Glomerular visceral epithelial cell (primary cell): ENCODE results near the gene SMAD9.

Experiments
- DNase-seq: peaks from one replicate; pipeline ENCODE4 v3.0.0-alpha.2; 2016; ENCODE audit errors: extremely low spot score

The SMAD9 gene

DNA sequence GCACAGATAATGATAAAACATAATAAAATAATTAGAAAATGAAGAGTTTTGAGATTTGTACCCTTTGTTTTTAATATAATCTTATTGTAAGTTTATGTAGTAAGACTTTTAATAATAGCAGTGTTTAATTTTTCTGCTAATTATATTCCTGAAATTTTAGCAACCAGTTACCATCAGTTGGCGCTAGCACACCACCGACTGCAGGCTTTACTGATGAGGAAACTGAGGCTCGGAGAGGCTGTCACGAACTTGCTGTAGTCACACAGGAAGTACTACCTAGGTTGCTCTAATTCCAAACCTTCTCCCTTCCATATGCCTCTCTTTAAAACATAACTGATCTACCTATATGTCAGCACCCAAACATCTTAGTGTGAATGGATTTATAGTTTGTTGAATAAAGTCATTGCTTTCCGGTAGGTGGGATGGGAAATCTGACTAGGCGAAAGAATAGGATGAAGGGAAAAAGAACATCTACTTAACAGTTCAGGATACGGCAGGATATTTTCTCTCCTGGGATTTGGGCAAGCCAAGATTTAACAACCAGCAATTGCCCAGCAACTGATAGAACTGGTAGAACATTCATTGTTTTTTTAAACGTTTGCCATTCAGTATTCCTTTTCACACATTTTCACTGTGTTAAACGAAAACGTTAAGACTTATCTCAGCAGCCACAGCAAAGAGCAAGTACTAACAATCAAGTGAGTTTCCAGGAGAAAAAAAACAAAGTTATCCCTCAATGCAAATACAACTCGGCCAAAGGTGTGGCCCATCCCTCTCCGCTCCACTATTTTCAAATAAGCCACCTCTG lies 101.8 kb downstream of the SMAD9 start:
- DNase-seq: no peak

DNA sequence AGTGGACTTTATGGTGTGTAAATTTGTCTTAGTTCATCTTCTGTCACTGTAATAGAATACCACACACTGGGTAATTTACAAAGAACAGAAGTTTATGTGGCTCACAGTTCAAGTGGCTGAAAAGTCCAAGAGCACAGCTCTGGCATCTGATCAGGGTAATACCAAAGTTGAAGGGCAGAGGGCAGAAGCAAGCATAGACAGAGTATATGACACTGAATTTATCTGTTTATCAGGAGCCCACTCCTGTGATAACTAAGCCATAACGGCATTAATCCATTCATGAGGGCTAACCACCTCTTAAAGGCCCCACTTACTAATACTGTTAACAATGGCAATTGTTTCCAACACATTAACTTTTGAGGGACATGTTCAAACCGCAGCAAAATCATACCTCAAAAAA lies 105.0 kb downstream of the SMAD9 start:
- DNase-seq: no peak

DNA sequence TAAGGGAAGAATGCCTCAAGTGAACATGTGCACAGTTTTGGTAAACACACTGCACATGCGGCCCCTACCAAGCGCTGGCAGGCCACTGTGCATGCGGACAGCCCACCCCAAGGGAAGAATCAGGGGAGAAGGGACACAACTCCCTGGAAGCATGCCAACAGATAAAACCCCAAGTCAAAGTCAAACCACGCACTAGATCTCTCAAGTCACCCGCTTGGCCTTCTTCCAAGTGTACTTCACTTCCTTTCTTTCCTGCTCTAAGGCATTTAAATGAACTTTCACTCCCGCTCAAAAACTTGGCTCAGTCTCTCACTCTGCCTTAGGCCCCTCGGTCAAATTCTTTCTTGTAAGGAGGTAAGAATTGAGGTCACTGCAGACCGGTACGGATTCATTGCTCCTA lies 105.6 kb downstream of the SMAD9 start:
- no peak for DNase-seq

DNA sequence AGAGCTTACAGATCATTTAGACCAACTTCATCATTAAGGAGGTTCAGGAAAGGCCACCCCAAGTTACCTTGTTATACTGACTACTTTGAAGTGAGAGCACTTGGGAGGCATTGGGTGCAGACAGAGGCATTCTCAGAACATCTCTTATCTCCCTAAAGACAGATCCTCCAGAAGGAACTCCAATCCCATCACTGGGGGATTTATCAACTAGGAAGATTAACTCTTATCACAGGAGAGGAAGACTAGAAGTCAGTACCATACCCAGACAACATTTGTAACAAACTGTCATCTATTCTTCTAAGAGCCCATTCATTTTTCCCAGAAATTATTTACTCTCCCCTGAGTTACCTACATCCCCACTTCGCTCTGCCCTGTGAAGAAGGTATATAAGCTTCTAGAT lies 106.8 kb downstream of the SMAD9 start:
- DNase-seq: no peak

DNA sequence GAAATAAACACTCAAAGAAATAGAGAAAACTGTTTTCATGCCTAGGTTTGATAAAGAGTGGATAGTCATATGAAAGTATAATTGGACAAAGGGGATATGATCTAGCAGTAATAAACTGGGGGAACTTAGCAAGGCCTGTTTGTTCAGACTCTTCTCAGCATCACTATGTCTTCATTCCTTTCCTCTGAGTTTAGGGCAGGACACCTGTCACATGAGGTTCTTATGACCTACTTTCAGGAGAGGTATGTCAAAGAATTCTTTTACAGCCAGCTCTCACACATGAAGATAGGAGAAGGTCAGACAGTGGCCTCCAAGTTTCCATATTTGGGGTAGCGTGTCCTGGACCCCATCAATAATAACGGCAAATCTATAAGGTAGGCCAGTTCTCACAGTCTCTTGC lies 112.4 kb downstream of the SMAD9 start:
- DNase-seq: no peak

DNA sequence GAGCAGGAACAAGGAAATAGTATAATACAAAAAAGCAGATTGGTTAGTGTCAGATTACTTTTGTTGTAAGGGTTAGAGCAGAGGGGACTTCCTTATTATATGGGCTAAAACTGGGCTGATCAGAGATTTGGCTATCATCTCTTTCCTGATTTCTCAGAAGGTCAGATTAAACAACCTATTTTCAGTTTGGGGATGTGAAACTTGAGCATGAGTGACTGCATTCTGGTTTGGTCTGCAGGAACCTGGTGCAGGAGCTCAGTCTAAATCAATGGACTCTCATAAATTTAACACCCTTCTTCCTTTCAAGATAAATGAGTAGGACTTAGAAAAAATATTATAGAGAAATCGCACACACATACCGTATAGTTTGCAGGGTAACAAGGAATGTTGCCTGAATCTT lies 113.9 kb downstream of the SMAD9 start:
- DNase-seq: no peak

DNA sequence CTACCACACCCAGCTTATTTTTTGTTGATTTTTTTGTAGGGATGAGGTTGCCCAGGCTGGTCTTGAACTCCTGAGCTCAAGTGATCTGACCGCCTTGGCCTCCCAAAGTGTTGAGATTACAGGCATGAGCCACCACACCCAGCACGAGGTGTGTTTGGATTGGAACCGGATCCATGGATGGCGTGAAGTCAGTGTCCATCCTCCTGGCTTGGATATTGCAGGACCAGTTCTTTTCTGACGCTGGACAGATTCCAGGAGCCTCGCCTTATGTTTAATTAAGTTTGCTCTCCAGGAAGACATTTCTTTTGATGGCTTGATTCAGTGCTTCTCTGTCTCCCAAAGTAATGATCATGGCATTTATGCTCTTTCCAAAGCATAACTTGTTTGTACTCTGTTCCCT lies 115.5 kb downstream of the SMAD9 start:
- no peak for DNase-seq

DNA sequence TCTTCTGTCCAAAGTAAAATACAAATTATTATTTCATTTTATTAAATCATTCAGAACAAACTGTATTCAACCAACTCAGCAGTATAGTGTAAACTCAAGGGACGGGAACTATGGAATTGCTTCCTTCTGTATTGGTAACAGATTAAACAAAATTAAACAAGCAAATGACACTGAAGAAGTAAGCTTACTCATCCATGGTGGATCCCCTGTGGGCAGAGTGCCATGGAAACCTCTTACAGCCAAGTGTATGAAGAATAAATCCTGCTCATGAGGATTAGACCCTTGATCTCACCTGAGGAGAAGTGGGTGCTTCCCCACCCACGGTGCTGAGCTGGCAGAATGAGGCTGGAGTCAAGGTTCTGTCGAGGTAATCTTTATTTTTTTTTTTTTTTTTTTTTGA lies 119.0 kb downstream of the SMAD9 start:
- DNase-seq: peak; percentile 40

DNA sequence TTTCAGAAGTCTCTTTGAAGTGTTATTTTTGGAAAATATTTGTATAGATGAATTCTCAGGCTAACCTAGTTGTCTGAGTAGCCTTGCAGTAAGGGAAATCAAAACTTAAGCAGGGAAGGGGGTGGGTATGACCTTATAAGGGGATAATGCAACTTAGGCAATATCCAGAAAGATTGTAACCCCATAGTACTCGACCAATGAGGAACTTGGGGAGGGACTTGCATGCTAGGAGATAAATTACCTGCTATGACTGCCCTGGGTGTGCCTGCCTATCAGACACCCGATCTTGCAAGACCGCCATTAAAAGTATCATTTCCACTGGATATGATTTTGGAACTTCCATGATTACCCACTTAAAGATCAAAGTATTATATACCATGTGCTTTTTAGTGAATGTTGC lies 124.0 kb downstream of the SMAD9 start:
- DNase-seq: no peak

DNA sequence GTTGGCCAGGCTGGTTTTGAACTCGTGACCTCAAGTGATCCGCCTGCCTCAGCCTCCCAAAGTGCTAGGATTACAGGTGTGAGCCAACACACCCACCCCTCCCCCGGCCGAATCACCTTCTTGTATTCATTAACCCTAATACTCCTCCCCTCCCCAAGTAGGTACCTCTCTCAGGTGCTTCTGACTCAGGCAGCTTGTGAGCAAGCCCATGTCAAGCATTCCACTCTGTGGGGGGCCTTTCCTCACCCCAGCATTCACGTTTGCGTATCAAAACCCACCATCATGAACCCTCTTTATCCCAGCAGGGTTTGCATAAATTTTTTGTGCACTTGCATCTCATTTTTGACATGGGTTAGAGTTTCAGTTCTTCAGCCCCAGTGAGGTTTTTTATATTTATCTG lies 124.6 kb downstream of the SMAD9 start:
- DNase-seq: no peak
